ENCODE results near the gene WDR3.

The WDR3 gene

DNA sequence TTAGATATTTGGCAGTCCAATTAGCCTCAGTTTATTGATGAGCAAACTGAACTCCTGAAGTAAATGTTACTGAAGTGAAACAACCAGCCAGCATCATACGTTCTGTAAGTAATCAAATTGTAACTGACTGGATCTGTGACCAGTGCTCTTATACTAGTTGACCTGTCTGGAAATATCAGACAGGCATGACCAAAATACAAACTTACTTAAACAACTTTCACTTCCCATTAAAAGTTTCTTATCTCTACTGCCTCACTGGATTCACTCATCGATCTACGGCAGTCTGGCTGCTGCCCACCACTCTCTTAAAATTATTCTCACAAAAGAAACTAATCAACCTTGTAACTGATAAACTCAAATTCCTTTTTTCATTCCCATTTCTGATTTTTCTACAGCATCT, 56.4 kb downstream of the WDR3 start:
- Histone ChIP-seq H3K27me3 (ENCODE audit: control insufficient read depth, low read length) (no peaks in the 10 kb centered on the region; the same call in 1 of the 2 replicates), H4K20me1 (ENCODE audit: control insufficient read depth, insufficient read depth, low read depth, low read length) (no peaks in the 10 kb centered on the region), H3K9me2 (replicated peaks; ENCODE audit: control insufficient read depth, low read length) (no peaks in the 10 kb centered on the region), H3K4me3 (ENCODE audit: low read length) (no peak overlapping the region), H3K4me1 (ENCODE audit: control insufficient read depth, low read length) (no peaks in the 10 kb centered on the region), H3K79me2 (ENCODE audit: control insufficient read depth, low read length) (no peaks in the 10 kb centered on the region), H3K36me3 (ENCODE audit: control insufficient read depth, low read length) (no peaks in the 10 kb centered on the region), H3K4me2 (ENCODE audit: low read length) (no peak overlapping the region), H3K9me3 (ENCODE audit: control insufficient read depth, insufficient read depth, low read length) (no peaks in the 10 kb centered on the region), H3F3A (ENCODE audit: control insufficient read depth, insufficient read depth) (no peaks in the 10 kb centered on the region), H3K27ac (ENCODE audit: low read depth, low read length) (no peak overlapping the region)
- TF ChIP-seq, protein P1, sequence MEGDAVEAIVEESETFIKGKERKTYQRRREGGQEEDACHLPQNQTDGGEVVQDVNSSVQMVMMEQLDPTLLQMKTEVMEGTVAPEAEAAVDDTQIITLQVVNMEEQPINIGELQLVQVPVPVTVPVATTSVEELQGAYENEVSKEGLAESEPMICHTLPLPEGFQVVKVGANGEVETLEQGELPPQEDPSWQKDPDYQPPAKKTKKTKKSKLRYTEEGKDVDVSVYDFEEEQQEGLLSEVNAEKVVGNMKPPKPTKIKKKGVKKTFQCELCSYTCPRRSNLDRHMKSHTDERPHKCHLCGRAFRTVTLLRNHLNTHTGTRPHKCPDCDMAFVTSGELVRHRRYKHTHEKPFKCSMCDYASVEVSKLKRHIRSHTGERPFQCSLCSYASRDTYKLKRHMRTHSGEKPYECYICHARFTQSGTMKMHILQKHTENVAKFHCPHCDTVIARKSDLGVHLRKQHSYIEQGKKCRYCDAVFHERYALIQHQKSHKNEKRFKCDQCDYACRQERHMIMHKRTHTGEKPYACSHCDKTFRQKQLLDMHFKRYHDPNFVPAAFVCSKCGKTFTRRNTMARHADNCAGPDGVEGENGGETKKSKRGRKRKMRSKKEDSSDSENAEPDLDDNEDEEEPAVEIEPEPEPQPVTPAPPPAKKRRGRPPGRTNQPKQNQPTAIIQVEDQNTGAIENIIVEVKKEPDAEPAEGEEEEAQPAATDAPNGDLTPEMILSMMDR (IDR thresholded peaks at IDR 0.05; ENCODE audit: low read depth, low read length, poor library complexity, severe bottlenecking): no peak
- no peak for TF ChIP-seq EZH2phosphoT487 (IDR thresholded peaks at IDR 0.05; ENCODE audit: borderline replicate concordance, low read length)

DNA sequence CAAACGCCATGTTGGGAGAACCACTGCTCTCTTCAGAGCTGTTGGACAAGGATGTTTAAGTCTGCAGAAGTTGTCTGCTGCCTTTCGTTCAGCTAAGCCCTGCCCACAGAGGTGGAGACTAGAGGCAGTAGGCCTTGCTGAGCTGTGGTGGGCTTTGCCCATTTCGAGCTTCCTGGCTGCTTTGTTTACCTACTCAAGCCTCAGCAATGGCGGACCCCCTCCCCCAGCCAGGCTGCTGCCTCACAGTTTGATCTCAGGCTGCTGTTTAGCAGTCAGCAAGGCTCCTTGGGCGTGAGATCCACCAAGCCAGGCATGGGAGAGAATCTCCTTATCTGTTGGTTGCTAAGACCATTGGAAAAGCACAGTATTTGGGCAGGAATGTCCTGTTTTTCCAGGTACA, 74.8 kb downstream of the WDR3 start:
- no peaks in the 10 kb centered on the region for H3K4me1 ChIP-seq (ENCODE audit: control insufficient read depth, low read length)
- H3K27me3 ChIP-seq (ENCODE audit: control insufficient read depth, low read length): no peaks in the 10 kb centered on the region
- no peak overlapping the region for H3K4me2 ChIP-seq (ENCODE audit: low read length)
- no peaks in the 10 kb centered on the region for H3K9me3 ChIP-seq (ENCODE audit: control insufficient read depth, insufficient read depth, low read length)
- no peak overlapping the region for H3K4me3 ChIP-seq (ENCODE audit: low read length)
- TF ChIP-seq EZH2phosphoT487 (IDR thresholded peaks at IDR 0.05; ENCODE audit: borderline replicate concordance, low read length): no peak
- TF ChIP-seq, protein P1 (IDR thresholded peaks at IDR 0.05; ENCODE audit: low read depth, low read length, poor library complexity, severe bottlenecking): no peak
- no peaks in the 10 kb centered on the region for H3F3A ChIP-seq (ENCODE audit: control insufficient read depth, insufficient read depth)
- no peaks in the 10 kb centered on the region for H3K9me2 ChIP-seq (replicated peaks; ENCODE audit: control insufficient read depth, low read length)
- no peak overlapping the region for H3K27ac ChIP-seq (ENCODE audit: low read depth, low read length)
- H3K36me3 ChIP-seq (ENCODE audit: control insufficient read depth, low read length): no peaks in the 10 kb centered on the region
- H4K20me1 ChIP-seq (ENCODE audit: control insufficient read depth, insufficient read depth, low read depth, low read length): no peaks in the 10 kb centered on the region
- no peaks in the 10 kb centered on the region for H3K79me2 ChIP-seq (ENCODE audit: control insufficient read depth, low read length)

DNA sequence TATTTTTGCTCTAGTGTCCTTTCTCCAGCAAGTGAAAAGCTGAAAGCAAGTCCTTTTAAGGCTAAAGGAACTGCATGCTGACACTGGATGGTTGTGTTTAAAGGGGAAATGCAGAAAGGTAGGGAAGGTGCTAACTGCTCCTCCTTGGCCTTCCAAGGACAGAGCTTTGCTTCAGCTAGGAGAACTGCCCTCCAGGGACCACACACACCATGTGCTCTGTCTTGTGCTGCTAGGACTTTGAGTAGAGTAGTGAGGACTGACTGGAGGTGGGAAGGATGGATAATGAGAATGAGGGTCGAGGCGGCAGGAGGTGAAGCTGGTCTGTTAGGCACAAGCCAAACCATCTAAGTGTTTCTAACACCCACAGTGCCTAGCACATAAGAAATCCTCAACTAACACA, 77.9 kb downstream of the WDR3 start:
- Histone ChIP-seq H3K79me2 (ENCODE audit: control insufficient read depth, low read length) (no peaks in the 10 kb centered on the region), H3K4me2 (ENCODE audit: low read length) (no peak overlapping the region), H3K36me3 (ENCODE audit: control insufficient read depth, low read length) (no peaks in the 10 kb centered on the region), H3K9me3 (ENCODE audit: control insufficient read depth, insufficient read depth, low read length) (no peaks in the 10 kb centered on the region), H3K4me1 (ENCODE audit: control insufficient read depth, low read length) (no peaks in the 10 kb centered on the region), H3F3A (ENCODE audit: control insufficient read depth, insufficient read depth) (no peaks in the 10 kb centered on the region), H3K27ac (ENCODE audit: low read depth, low read length) (no peak overlapping the region), H3K9me2 (replicated peaks; ENCODE audit: control insufficient read depth, low read length) (no peaks in the 10 kb centered on the region), H3K4me3 (ENCODE audit: low read length) (no peak overlapping the region), H4K20me1 (ENCODE audit: control insufficient read depth, insufficient read depth, low read depth, low read length) (no peaks in the 10 kb centered on the region), H3K27me3 (ENCODE audit: control insufficient read depth, low read length) (no peaks in the 10 kb centered on the region)
- TF ChIP-seq EZH2phosphoT487 (IDR thresholded peaks at IDR 0.05; ENCODE audit: borderline replicate concordance, low read length): no peak
- TF ChIP-seq, protein P1 (IDR thresholded peaks at IDR 0.05; ENCODE audit: low read depth, low read length, poor library complexity, severe bottlenecking): no peak

DNA sequence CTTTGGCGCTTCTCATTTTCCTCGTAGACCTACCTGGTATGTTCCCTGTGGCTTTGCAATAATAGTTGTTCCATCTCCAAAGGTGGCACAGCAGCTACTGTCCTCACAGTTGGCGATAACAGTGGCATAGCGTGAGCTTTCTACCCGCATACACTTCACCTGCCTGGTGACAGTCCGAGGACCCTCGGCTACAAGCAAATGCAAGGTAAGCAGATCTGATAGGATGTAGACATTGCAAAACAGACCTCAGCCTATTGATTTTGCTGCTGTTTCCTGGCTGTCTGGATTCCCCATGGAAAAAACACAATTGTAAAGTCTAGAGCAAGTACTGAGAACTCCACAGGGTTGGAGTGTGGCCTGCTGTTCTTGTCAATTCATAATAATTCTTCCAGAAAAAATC, 78.5 kb downstream of the WDR3 start:
- Histone ChIP-seq H3K36me3 (ENCODE audit: control insufficient read depth, low read length) (no peaks in the 10 kb centered on the region), H3K4me3 (ENCODE audit: low read length) (no peak overlapping the region), H3K9me2 (replicated peaks; ENCODE audit: control insufficient read depth, low read length) (no peaks in the 10 kb centered on the region), H3K9me3 (ENCODE audit: control insufficient read depth, insufficient read depth, low read length) (no peaks in the 10 kb centered on the region), H3F3A (ENCODE audit: control insufficient read depth, insufficient read depth) (no peaks in the 10 kb centered on the region), H3K79me2 (ENCODE audit: control insufficient read depth, low read length) (no peaks in the 10 kb centered on the region), H3K4me2 (ENCODE audit: low read length) (no peak overlapping the region), H3K27me3 (ENCODE audit: control insufficient read depth, low read length) (no peaks in the 10 kb centered on the region), H3K27ac (ENCODE audit: low read depth, low read length) (no peak overlapping the region), H4K20me1 (ENCODE audit: control insufficient read depth, insufficient read depth, low read depth, low read length) (no peaks in the 10 kb centered on the region), H3K4me1 (ENCODE audit: control insufficient read depth, low read length) (no peaks in the 10 kb centered on the region)
- TF ChIP-seq, protein P1 (IDR thresholded peaks at IDR 0.05; ENCODE audit: low read depth, low read length, poor library complexity, severe bottlenecking): no peak
- no peak for TF ChIP-seq EZH2phosphoT487 (IDR thresholded peaks at IDR 0.05; ENCODE audit: borderline replicate concordance, low read length)

Measured in DOHH2 (cell line).